Mucosa of descending colon (tissue), 3 donors: ENCODE results near the gene SLC16A5. TPM values are rescaled to one million over a fixed set of nuclear protein-coding genes. Genes with fewer than 3 reads are reported as not detected.

Experiments used
- ATAC-seq: fragments of 200-7000 bp; cut with Tn5 transposase; one replicate; pipeline ENCODE4 v1.9.1; 2020; ENCODE audit warnings: mild to moderate bottlenecking, moderate library complexity
- DNase-seq, 3 donors: peaks; one replicate each; pipeline ENCODE4 v3.0.0-alpha.2; 2020
- H3K36me3 ChIP-seq: fragments of 200-600 bp; one replicate; pipeline ENCODE4 v1.8.0; 2021; ENCODE audit warnings: low read depth, mild to moderate bottlenecking
- H3K4me1 ChIP-seq: fragments of 200-600 bp; one replicate; pipeline ENCODE4 v1.8.0; 2021; ENCODE audit warnings: low read depth, mild to moderate bottlenecking
- H3K4me3 ChIP-seq: fragments of 200-600 bp; one replicate; pipeline ENCODE4 v1.8.0; 2021; ENCODE audit warnings: mild to moderate bottlenecking
- H3K9me3 ChIP-seq: fragments of 200-600 bp; one replicate; pipeline ENCODE4 v1.8.0; 2021; ENCODE audit warnings: mild to moderate bottlenecking
- intact Hi-C, 2 donors: fragments of 100-400 bp; cut with DNase I in 1 of 2; cut with micrococcal nuclease in 1 of 2; formaldehyde crosslinking; loops; one replicate each; pipeline versions ENCODE4 v1.11.0 to v1.11.1; 2022; cut with DNase I, micrococcal nuclease
- total RNA-seq, 3 donors: library from RNA; stranded (reverse); fragmentation: NEBNext Ultra II Directional in 2 of 3; extraction: Animal tissue kit (Norgen Biotek cat#: 25700) in 2 of 3; gene quantifications; one replicate each; pipeline versions ENCODE4 v1.2.1 to v1.2.4, GENCODE V29; 2021 to 2023
- TF ChIP-seq, protein P1 (sequence below): fragments of 200-600 bp; IDR thresholded peaks from one replicate; pipeline ENCODE4 v1.8.0; 2022; ENCODE audit warnings: antibody characterized with exemption, mild to moderate bottlenecking
- donor health status: DM: no; HTN: no; CAD: no; lungs with moderate emphysema.
- donor health status: DM: no; HTN: no; CAD: no.
- donor health status: DM: no; HTN: yes; CAD: no.

SLC16A5 gene
- total RNA-seq, 3 donors from 2014 or later, result 18.2 to 58.8 (median 26.4) TPM

DNA sequence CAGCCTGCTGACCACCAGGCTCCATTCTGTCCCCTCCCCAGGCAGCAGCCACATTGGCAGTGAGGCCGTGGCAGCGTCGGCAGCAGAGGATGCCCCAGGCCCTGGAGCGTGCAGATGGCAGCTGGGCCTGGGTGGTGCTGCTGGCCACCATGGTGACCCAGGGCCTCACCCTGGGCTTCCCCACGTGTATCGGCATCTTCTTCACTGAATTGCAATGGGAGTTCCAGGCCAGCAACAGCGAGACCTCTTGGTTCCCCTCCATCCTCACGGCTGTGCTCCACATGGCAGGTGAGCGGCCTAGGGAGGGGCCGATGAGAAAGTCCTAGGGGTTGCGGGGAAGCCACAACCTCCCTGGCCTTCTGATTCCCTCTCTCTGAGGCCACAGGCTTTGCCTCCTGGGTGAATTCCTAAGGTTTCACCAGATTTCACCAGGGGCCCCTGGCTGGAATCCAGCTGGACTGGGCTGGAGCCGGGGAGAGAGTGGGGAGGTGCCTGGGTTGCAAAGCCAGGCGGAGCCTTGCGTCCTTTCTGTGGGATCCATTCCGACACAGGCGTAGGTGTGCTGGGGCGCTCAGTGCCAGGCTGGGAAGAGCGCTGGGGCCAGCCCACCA lies 5.9 kb downstream of the SLC16A5 start:
- Histone ChIP-seq H3K4me3 (no peak overlapping the region), H3K9me3 (no peaks in the 10 kb centered on the region), H3K4me1 (peaks cover 76% of the 10 kb centered on the region), H3K36me3 (no peaks in the 10 kb centered on the region)
- TF ChIP-seq, protein P1, sequence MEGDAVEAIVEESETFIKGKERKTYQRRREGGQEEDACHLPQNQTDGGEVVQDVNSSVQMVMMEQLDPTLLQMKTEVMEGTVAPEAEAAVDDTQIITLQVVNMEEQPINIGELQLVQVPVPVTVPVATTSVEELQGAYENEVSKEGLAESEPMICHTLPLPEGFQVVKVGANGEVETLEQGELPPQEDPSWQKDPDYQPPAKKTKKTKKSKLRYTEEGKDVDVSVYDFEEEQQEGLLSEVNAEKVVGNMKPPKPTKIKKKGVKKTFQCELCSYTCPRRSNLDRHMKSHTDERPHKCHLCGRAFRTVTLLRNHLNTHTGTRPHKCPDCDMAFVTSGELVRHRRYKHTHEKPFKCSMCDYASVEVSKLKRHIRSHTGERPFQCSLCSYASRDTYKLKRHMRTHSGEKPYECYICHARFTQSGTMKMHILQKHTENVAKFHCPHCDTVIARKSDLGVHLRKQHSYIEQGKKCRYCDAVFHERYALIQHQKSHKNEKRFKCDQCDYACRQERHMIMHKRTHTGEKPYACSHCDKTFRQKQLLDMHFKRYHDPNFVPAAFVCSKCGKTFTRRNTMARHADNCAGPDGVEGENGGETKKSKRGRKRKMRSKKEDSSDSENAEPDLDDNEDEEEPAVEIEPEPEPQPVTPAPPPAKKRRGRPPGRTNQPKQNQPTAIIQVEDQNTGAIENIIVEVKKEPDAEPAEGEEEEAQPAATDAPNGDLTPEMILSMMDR, result no peak
- no peak for ATAC-seq
- intact Hi-C loops, result no loop called here
- no peak for DNase-seq

DNA sequence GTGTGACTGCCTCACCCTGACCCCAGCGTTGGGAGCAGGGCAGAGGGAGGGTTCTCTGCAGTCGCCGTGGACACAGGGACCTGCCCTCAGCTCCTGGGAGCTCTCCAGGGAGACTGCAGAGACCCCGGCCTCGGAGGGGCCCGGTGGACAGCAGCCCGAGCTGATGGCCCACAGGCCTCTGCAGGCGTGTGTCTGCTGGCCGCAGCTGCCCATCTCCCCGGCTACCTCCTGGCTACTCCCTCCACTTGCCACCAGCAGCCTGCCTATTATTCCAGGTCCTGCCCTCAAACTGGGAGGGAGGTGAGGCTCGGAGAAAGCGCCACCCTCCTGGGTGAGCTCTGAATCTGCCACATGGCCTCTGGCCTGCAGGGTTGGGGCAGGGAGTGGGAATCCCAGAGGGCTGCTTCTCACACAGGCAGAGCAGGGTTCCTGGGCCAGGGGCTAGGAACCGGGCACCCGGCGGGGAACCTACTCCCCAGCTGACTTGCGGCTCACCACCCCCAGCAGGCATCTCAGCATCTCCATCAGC lies 7.2 kb downstream of the SLC16A5 start:
- no peaks in the 10 kb centered on the region for H3K36me3 ChIP-seq
- TF ChIP-seq, protein P1, result no peak
- ATAC-seq, result peak; percentile 25
- H3K9me3 ChIP-seq, result no peaks in the 10 kb centered on the region
- H3K4me3 ChIP-seq, result no peak overlapping the region
- H3K4me1 ChIP-seq, result peaks cover 63% of the 10 kb centered on the region
- DNase-seq, result peak in 2 of 3 donors; percentile 45 to 60
- intact Hi-C loops, result no loop called here

DNA sequence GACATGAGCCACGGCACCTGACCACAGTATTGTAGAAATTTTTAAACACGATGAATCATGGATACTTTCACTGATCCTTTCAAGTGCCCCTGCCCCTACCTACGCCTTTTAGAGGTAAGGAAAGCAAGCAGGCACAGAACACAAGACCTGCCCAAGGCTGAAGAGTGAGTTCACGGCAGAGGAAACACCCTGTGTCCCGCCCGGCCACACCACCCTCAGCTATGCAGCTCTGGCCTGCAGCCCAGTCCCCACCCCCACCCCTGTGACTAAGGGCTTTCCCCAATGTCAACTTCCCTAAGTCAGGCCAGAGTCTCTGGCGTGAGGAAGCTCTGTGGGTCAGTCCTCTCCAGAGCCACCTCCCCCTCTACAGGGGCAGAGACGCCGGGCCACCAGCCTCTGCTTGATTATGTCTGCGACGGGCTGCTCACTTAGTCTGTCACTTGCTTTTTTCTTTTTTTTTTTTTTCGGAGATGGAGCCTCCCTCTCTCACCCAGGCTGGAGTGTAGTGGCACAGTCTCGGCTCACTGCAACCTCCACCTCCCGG lies 8.4 kb downstream of the SLC16A5 start:
- TF ChIP-seq, protein P1, result no peak
- ATAC-seq (peak; percentile 85), DNase-seq (peak; percentile 88 to 90 (median 89))
- intact Hi-C loops, result no loop called here
- no peak overlapping the region for H3K4me3 ChIP-seq
- H3K36me3 ChIP-seq, result peaks cover 3% of the 10 kb centered on the region
- peaks cover 51% of the 10 kb centered on the region for H3K4me1 ChIP-seq
- H3K9me3 ChIP-seq, result no peaks in the 10 kb centered on the region

DNA sequence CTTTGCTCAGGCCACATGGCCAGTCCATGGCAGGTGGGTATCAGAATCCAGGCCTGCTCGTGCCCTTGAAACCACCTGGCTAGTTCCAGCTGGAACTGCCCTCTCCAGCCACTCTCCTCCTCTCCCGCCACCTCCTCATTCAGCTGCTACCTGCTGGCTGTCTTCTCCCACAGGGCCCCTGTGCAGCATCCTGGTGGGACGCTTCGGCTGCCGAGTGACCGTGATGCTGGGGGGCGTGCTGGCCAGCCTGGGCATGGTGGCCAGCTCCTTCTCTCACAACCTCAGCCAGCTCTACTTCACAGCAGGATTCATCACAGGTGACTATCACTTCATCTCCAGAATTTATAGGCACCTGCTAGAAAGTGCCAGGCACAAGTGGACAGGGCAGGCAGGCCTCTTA lies 10.1 kb downstream of the SLC16A5 start:
- intact Hi-C loops, result no loop called here
- H3K36me3 ChIP-seq, result peaks cover 3% of the 10 kb centered on the region
- H3K9me3 ChIP-seq, result no peaks in the 10 kb centered on the region
- H3K4me1 ChIP-seq, result peaks cover 35% of the 10 kb centered on the region
- ATAC-seq (no peak), DNase-seq (no peak)
- TF ChIP-seq, protein P1, result no peak
- H3K4me3 ChIP-seq, result no peak overlapping the region

DNA sequence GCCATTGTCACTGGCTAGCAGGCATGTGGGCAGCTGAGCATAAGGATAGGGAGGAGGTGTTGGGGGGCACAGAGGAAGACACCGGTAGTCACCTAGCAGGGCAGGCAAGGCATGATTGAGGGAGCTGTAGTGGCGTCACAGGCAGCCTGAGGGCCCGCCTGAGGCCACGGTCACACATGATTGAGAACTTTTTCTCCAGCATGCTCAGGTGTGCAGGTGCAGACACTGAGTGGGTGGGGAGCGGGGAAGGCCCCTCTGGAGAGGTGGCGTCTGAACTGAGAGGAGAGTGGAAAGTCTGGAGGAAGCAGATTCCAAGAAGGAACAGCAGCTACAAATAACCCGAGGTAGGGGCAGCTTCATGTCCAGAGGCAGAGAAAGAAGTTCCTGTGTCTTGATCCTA lies 11.1 kb downstream of the SLC16A5 start:
- no peak for ATAC-seq
- H3K36me3 ChIP-seq, result peaks cover 3% of the 10 kb centered on the region

More for the DNA sequence above, 11.1 kb downstream of the SLC16A5 start:
- TF ChIP-seq, protein P1, result no peak
- Histone ChIP-seq H3K4me3 (no peak overlapping the region), H3K4me1 (peaks cover 27% of the 10 kb centered on the region), H3K9me3 (no peaks in the 10 kb centered on the region)
- intact Hi-C loops, result no loop called here
- DNase-seq, result no peak
